NCI-H1105 treated with DMSO at 0.1 percent for 48 hours (cell line): Measurements from ENCODE around the gene CACNA2D1.

ENCODE experiments used
- DNase-seq: peaks from one replicate; lab custom pipeline; 2025; lab: John Stamatoyannopoulos, UW

CACNA2D1 gene

DNA sequence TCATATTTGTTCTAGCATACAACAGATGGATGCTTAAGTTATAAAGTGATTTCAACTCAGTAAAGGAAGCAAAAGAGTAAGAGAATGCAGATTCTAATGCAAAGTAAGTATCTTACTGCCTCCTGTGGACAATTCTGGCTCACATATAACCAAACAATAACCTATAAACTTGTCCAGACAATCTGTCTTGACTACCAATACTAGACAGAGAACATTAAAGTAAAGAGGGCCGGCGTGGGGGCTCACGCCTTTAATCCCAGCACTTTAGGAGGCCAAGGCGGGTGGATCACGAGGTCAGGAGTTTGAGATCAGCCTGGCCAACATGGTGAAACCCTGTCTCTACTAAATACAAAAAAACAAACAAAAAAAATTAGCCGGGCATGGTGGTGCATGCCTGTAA is 329.3 kb downstream of the CACNA2D1 start:
- no peak for DNase-seq

GRCh38 chr7:82110146-82110840 is 333.3 kb downstream of the CACNA2D1 start:
- peak; percentile 94 for DNase-seq

GRCh38 chr7:82109288-82109687 is 334.3 kb downstream of the CACNA2D1 start:
- no peak for DNase-seq

DNA sequence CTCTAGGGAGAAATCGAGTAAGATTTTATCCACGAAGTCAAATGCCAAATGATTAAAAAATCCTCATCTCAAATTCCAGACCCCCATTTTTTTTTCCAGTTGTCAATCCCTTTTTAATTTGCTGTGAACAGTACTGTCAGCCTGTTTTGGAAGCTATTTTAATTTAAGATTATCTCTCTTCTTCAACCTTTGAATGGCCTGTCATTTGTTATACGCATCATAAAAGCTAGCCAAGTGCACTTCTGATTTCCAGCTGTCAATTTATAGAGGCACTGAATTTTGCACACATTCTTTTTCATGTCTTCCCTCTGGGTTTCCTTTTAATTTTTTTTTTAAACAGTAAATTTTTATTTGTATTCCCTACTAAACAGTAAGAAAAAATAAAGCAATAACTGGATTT is 337.4 kb downstream of the CACNA2D1 start:
- no peak for DNase-seq

- no peak for DNase-seq
Observed at GRCh38 chr7:82105463-82105862, 338.1 kb downstream of the CACNA2D1 start.

- no peak for DNase-seq
Observed at GRCh38 chr7:82098414-82098813, 345.2 kb downstream of the CACNA2D1 start.

- DNase-seq: no peak
Observed at GRCh38 chr7:82091126-82091684, 352.4 kb downstream of the CACNA2D1 start.

- no peak for DNase-seq
Observed at GRCh38 chr7:82087099-82087498, 356.5 kb downstream of the CACNA2D1 start.

DNA sequence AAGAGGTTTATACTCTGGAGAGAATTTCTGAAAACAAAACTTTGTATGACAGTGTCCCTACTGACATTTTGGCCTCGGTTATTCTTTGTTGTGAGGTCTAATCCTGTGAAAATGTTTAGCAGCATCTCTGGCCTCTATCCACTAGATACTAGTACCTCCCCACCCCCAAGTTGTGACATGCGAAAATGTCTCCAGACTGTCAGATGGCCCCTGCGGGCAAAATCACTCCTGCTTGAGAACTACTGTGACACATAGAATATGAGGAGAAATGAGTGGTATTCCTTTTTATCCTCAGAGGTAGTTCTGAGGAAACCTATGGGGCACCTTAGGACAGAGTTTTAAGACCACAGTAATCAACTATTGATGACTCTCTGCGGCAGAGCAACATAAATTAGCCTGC is 358.5 kb downstream of the CACNA2D1 start:
- DNase-seq: no peak

- DNase-seq: no peak
Observed at GRCh38 chr7:82081644-82082224, 361.8 kb downstream of the CACNA2D1 start.

GRCh38 chr7:82080254-82080927 is 363.2 kb downstream of the CACNA2D1 start:
- DNase-seq: no peak

- no peak for DNase-seq
Observed at GRCh38 chr7:82079527-82079926, 364.1 kb downstream of the CACNA2D1 start.

GRCh38 chr7:82078807-82079206 is 364.8 kb downstream of the CACNA2D1 start:
- no peak for DNase-seq

- no peak for DNase-seq
Observed at GRCh38 chr7:82071468-82071867, 372.1 kb downstream of the CACNA2D1 start.

DNA sequence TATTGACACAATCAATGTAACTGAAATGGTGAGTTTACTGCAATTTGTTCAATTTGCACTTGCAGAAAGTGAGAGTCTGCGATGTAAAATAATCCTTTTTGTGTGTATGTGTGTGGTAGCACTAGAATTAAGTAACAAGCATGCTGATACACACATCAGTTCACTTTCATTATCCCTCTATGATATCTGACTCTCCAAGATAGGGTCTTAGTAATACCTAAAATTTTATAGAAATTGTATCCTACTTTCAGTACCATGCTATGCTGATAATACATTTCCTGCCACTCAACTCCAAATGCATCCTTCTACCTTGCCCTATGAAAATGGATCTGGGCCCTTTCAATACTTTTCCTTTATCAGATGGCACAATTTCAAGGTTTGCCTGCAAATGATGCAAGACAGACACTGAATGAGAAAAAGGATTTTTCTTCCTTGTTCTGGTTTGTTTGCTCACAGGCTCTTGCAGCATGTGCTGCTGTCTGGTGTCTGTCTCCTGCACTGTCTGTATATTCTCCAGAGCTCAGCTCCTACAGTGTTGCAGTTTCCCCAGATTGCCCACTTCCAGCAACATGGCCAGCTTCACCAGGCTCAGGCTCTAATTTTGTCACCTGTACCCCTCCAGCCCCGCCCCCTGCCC is 375.8 kb downstream of the CACNA2D1 start:
- no peak for DNase-seq

DNA sequence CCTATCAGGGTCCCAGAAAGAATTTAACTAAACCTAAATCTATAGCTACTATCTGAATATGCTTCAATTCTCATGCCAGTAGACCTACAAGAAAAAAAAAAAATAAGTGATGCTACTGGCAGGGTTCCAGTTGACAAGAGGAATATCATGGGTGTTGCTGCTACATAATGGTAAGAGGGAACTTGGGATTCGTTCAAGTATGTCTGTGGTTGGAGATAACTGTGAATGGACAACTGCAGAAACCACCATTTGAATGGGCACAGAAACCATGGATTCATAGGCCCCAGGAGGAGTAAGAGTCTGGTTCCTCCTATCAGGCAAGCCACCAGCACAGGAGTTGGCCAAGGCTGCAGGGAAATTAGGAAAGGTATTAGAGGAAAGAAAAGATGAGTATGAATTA is 386.1 kb downstream of the CACNA2D1 start:
- peak; percentile 16 for DNase-seq

- no peak for DNase-seq
Observed at GRCh38 chr7:82056282-82056681, 387.3 kb downstream of the CACNA2D1 start.

GRCh38 chr7:82054544-82054943 is 389.0 kb downstream of the CACNA2D1 start:
- no peak for DNase-seq

- DNase-seq: no peak
Observed at GRCh38 chr7:82053453-82054032, 390.0 kb downstream of the CACNA2D1 start.

GRCh38 chr7:82051601-82052000 is 392.0 kb downstream of the CACNA2D1 start:
- peak; percentile 7 for DNase-seq

- DNase-seq: no peak
Observed at GRCh38 chr7:82050792-82051191, 392.8 kb downstream of the CACNA2D1 start.

GRCh38 chr7:82049891-82050533 is 393.6 kb downstream of the CACNA2D1 start:
- no peak for DNase-seq
